ENCODE results near the gene PLXDC2. TPM values are rescaled to one million over a fixed set of nuclear protein-coding genes. Genes with fewer than 3 reads are reported as not detected.

The PLXDC2 gene
- total RNA-seq, 1 experiment from 2014 or later, result 38.7 TPM

DNA sequence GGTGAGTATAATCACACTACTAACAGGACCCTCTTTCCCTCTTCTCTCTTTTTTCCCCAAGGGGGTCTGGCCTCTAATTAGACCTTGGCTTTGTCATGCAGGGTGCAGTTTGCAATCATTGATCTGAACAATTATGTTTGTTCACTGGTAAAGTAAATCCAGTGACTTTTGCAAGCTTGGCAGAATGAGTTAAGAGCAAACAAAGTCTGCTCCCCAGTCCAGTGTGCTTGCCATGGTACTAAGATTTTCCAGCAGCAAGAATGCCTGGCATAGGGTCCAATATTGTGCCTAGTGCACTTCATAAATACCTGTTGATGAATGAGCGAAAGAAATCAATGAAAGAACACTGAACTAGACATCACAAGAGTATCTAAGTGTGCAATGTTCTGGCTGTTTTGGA, 43.9 kb downstream of the PLXDC2 start:
- Mint-ChIP-seq H3K4me1 (peaks cover 26 to 30% of the 10 kb centered on the region in 2 experiments), H3K36me3 (ENCODE audit: insufficient read depth in 1 of 3, low read depth in 3 of 3) (peaks cover 5 to 7% (median 6%) of the 10 kb centered on the region in 3 experiments; a peak in 5 of 7 replicates), H3K27me3 (ENCODE audit: low read depth) (no peaks in the 10 kb centered on the region; the same call in 1 of the 2 replicates), H3K9me3 (no peaks in the 10 kb centered on the region; a peak in 1 of 5 replicates), H3K27ac (0 out of 7 replicates have a peak overlapping the region, but pooled peaks of 1 of the 3 experiments have one; percentile 4), H3K4me3 (no peak overlapping the region)
- Histone ChIP-seq H2AFZ (ENCODE audit: low read length) (no peak overlapping the region), H4K5ac (ENCODE audit: insufficient read length, low read depth, low read length) (no peak overlapping the region), H2AK5ac (ENCODE audit: insufficient read length, low read length) (no peak overlapping the region), H3T11ph (ENCODE audit: low read length) (no peak overlapping the region), H2BK12ac (ENCODE audit: insufficient read length, low read depth, low read length) (no peak overlapping the region), H3K56ac (ENCODE audit: insufficient read length, low read depth, low read length) (no peak overlapping the region), H4K20me1 (ENCODE audit: control insufficient read depth, insufficient read depth, insufficient read length) (no peaks in the 10 kb centered on the region), H3K4me2 (ENCODE audit: insufficient read depth, insufficient read length, low read length) (no peak overlapping the region), H3K9ac (ENCODE audit: extremely low read depth, insufficient read length, low read length) (no peak overlapping the region), H3K14ac (ENCODE audit: insufficient read depth, low read length) (no peak overlapping the region), H3K79me1 (ENCODE audit: insufficient read depth, low read depth, low read length, poor library complexity, severe bottlenecking) (peaks cover 8% of the 10 kb centered on the region), H3K4me1 (ENCODE audit: insufficient read depth, low read length) (0 out of 2 replicates have a peak, but pooled peaks cover 3% of the 10 kb centered on the region), H2BK15ac (ENCODE audit: low read depth, low read length) (no peak overlapping the region), H2BK120ac (ENCODE audit: low read depth, low read length, poor library complexity, severe bottlenecking) (no peak overlapping the region), H2BK20ac (ENCODE audit: low read depth, low read length, poor library complexity, severe bottlenecking) (no peak overlapping the region), H4K91ac (ENCODE audit: insufficient read length, low read depth, low read length) (no peak overlapping the region), H3K9me3 (ENCODE audit: control insufficient read depth, low read depth, low read length) (no peaks in the 10 kb centered on the region), H2BK5ac (ENCODE audit: insufficient read length, low read length) (no peak overlapping the region), H3K18ac (ENCODE audit: insufficient read length, low read depth, low read length) (no peak overlapping the region), H3K27me3 (ENCODE audit: insufficient read depth, low read length) (no peaks in the 10 kb centered on the region), H3K23ac (ENCODE audit: insufficient read length, low read depth, low read length) (no peak overlapping the region), H3K23me2 (ENCODE audit: insufficient read length, low read depth, low read length, poor library complexity, severe bottlenecking) (no peaks in the 10 kb centered on the region), H4K8ac (replicated peaks; ENCODE audit: insufficient read length, low read depth, low read length) (no peak overlapping the region), H3K4ac (ENCODE audit: low read depth, low read length) (no peak overlapping the region), H3K27ac (ENCODE audit: insufficient read length, low read depth, low read length) (no peak overlapping the region), H3K79me2 (ENCODE audit: insufficient read depth, low read length) (no peaks in the 10 kb centered on the region; the same call in 1 of the 2 replicates)
- WGBS (ENCODE audit: extremely low coverage, insufficient read length, low lambda C conversion rate), result no CpG with 5 or more reads among the region's 1 CpG
- DNase-seq, result no peak
- TF ChIP-seq, protein P1, sequence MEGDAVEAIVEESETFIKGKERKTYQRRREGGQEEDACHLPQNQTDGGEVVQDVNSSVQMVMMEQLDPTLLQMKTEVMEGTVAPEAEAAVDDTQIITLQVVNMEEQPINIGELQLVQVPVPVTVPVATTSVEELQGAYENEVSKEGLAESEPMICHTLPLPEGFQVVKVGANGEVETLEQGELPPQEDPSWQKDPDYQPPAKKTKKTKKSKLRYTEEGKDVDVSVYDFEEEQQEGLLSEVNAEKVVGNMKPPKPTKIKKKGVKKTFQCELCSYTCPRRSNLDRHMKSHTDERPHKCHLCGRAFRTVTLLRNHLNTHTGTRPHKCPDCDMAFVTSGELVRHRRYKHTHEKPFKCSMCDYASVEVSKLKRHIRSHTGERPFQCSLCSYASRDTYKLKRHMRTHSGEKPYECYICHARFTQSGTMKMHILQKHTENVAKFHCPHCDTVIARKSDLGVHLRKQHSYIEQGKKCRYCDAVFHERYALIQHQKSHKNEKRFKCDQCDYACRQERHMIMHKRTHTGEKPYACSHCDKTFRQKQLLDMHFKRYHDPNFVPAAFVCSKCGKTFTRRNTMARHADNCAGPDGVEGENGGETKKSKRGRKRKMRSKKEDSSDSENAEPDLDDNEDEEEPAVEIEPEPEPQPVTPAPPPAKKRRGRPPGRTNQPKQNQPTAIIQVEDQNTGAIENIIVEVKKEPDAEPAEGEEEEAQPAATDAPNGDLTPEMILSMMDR (conservative IDR thresholded peaks at IDR 0.05), result no peak

Measured in H9 (cell line).